A549 (cell line): ENCODE measurements around the gene MTPN. TPM values are rescaled to one million over a fixed set of nuclear protein-coding genes. Genes with fewer than 3 reads are reported as not detected.

ENCODE experiments used
- ATAC-seq, 2 experiments: fragments of 200-7000 bp in 1 of 2; fragments of >200 bp in 1 of 2; cut with Nextera tagmentation in 1 of 2; cut with Tn5 transposase in 1 of 2; 3 replicates each; pipeline versions ENCODE4 v1.8.0 to v1.9.1; 2018 to 2020; ENCODE audit warnings: mild to moderate bottlenecking in 1 of 2, moderate library complexity in 1 of 2
- CTCF ChIA-PET: fragments of 300-600 bp; sonication (Branson Sonifier 250); formaldehyde crosslinking; extraction: SDS; loops from one replicate; lab custom pipeline; 2021; ENCODE audit warnings: antibody characterized with exemption, inconsistent platforms; lab: Yijun Ruan, JAX
- POLR2A ChIA-PET: fragments of 350-600 bp; formaldehyde crosslinking; extraction: SDS; loops from one replicate; lab custom pipeline; 2021; ENCODE audit warnings: antibody characterized with exemption, inconsistent platforms; lab: Yijun Ruan, JAX
- DNase-seq, 2 experiments: peaks; one replicate each; pipeline versions ENCODE4 v3.0.0 to v3.0.0-alpha.2; 2011 to 2016; ENCODE audit warnings: low read depth in 1 of 2, low spot score in 1 of 2
- FAIRE-seq: peaks from 2 replicates; lab custom pipeline; 2011; peaks lifted over from hg19 to GRCh38; lab: Jason Lieb, UNC
- H3K27ac ChIP-seq, 2 experiments: fragments of >200 bp; sonication (Bioruptor Twin); formaldehyde crosslinking; 3 replicates each; pipeline ENCODE4 v1.5.1; 2016 to 2017
- H3K4me1 ChIP-seq: fragments of >200 bp; sonication (Bioruptor Twin); formaldehyde crosslinking; 3 replicates; pipeline ENCODE4 v1.6.1; 2016
- H3K4me2 ChIP-seq: fragments of >200 bp; sonication (Bioruptor Twin); formaldehyde crosslinking; 3 replicates; pipeline ENCODE4 v1.6.1; 2016
- H3K4me3 ChIP-seq: fragments of >200 bp; sonication (Bioruptor Twin); formaldehyde crosslinking; 3 replicates; pipeline ENCODE4 v1.5.1; 2016
- H3K9me3 ChIP-seq: fragments of >200 bp; sonication (Bioruptor Twin); formaldehyde crosslinking; 3 replicates; pipeline ENCODE4 v1.6.1; 2016
- FOSL2 ChIP-seq, 2 experiments: fragments of 450-650 bp in 1 of 2; fragments of >200 bp in 1 of 2; sonication (Bioruptor Twin) in 1 of 2; formaldehyde crosslinking; IDR thresholded peaks; 2 replicates each; pipeline versions ENCODE4 v1.5.0 to v1.6.1; 2016 to 2020; ENCODE audit warnings: mild to moderate bottlenecking in 1 of 2, moderate library complexity in 1 of 2
- HOXB13 ChIP-seq: fragments of 250-450 bp; sonication (Bioruptor Pico); IDR thresholded peaks from 2 replicates; pipeline ENCODE4 v1.5.0; 2020; ENCODE audit warnings: low read depth, mild to moderate bottlenecking, moderate library complexity
- HOXB5 ChIP-seq: fragments of 250-450 bp; sonication (Bioruptor Pico); IDR thresholded peaks from 2 replicates; pipeline ENCODE4 v1.5.0; 2020; ENCODE audit warnings: mild to moderate bottlenecking, moderate library complexity
- KDM1A ChIP-seq: fragments of 200-600 bp; sonication (generic); IDR thresholded peaks from 2 replicates; pipeline ENCODE4 v1.6.1; 2016; ENCODE audit warnings: low read depth, mild to moderate bottlenecking
- KDM5A ChIP-seq: fragments of 200-600 bp; sonication (generic); IDR thresholded peaks from 2 replicates; pipeline ENCODE4 v1.6.1; 2016; ENCODE audit warnings: antibody characterized with exemption, mild to moderate bottlenecking
- MAZ ChIP-seq: fragments of 150-350 bp; IDR thresholded peaks from 2 replicates; pipeline ENCODE4 v1.6.1; 2014; ENCODE audit warnings: antibody characterized with exemption, low read depth, low read length, borderline replicate concordance
- NR3C1 ChIP-seq: fragments of >200 bp; sonication (Bioruptor Twin); formaldehyde crosslinking; IDR thresholded peaks from 3 replicates; pipeline ENCODE4 v1.6.1; 2017
- PBX3 ChIP-seq: IDR thresholded peaks from 2 replicates; pipeline ENCODE4 v1.6.1; 2012
- POLR2A ChIP-seq: IDR thresholded peaks from 2 replicates; pipeline ENCODE4 v1.6.1; 2012; ENCODE audit warnings: mild to moderate bottlenecking, low read length
- RCOR1 ChIP-seq: fragments of 150-350 bp; IDR thresholded peaks from 2 replicates; pipeline ENCODE4 v1.6.1; 2014; ENCODE audit warnings: antibody characterized with exemption, low read length, low read depth
- RNF2 ChIP-seq: fragments of 200-600 bp; sonication (generic); IDR thresholded peaks from 2 replicates; pipeline ENCODE4 v1.6.1; 2016; ENCODE audit warnings: low read depth, mild to moderate bottlenecking, antibody characterized with exemption, moderate library complexity, borderline replicate concordance
- SMC3 ChIP-seq: fragments of >200 bp; sonication (Bioruptor Twin); formaldehyde crosslinking; IDR thresholded peaks from 3 replicates; pipeline ENCODE4 v1.6.1; 2018; ENCODE audit warnings: inconsistent platforms
- TFCP2L1 ChIP-seq: fragments of 250-450 bp; sonication (Bioruptor Pico); IDR thresholded peaks from 2 replicates; pipeline ENCODE4 v1.5.0; 2021; ENCODE audit warnings: mild to moderate bottlenecking
- TP53 ChIP-seq: fragments of 250-450 bp; sonication (Bioruptor Pico); IDR thresholded peaks from 2 replicates; pipeline ENCODE4 v1.5.0; 2021; ENCODE audit warnings: mild to moderate bottlenecking, moderate library complexity
- WGBS: methylation state at CpG from one replicate; pipeline ENCODE4 v1.1.6; 2017; ENCODE audit errors: missing lambda C conversion rate; 5-methylcytosine and 5-hydroxymethylcytosine counted together
- polyA plus RNA-seq, 4 experiments: library from polyadenylated mRNA; depleted of rRNA in 3 of 4; stranded (reverse); fragments of >200 nt; fragmentation: RNase III in 1 of 4; extraction: RNeasy Plus Mini Kit Qiagen cat#74134 plus additional on column Dnase treatment in 1 of 4; gene quantifications; 2 replicates in 3 of 4; 3 replicates in 1 of 4; pipeline ENCODE4 v1.2.3, GENCODE V29; 2011 to 2017
- TF ChIP-seq, protein P1 (sequence below): fragments of 250-450 bp; sonication (Bioruptor Pico); IDR thresholded peaks from 2 replicates; pipeline ENCODE4 v1.5.0; 2020; ENCODE audit warnings: low read depth, mild to moderate bottlenecking, moderate library complexity
- TF ChIP-seq, protein P2 (sequence below): fragments of 450-650 bp; IDR thresholded peaks from 2 replicates; pipeline ENCODE4 v1.6.1; 2014; ENCODE audit warnings: antibody characterized with exemption
- TF ChIP-seq, protein P3 (sequence below): fragments of 250-450 bp; sonication (Bioruptor Pico); IDR thresholded peaks from 2 replicates; pipeline ENCODE4 v1.5.0; 2021; ENCODE audit warnings: mild to moderate bottlenecking, moderate library complexity, borderline replicate concordance

Gene MTPN
- polyA plus RNA-seq, 2 of the 4 experiments (the other 2 are of a cell fraction), result 147 to 206 TPM

- Histone ChIP-seq H3K4me2 (peak overlapping the region; percentile 88; the same call in 2 of the 3 replicates), H3K4me1 (peaks cover 18% of the 10 kb centered on the region), H3K4me3 (no peak overlapping the region), H3K27ac (no peak overlapping the region), H3K9me3 (no peaks in the 10 kb centered on the region)
- 83% methylated on average over 1 of the region's 1 CpG for WGBS
- DNase-seq (no peak), FAIRE-seq (no peak), ATAC-seq (no peak)
- no peak for TF ChIP-seq RNF2
- TF ChIP-seq, protein P1, sequence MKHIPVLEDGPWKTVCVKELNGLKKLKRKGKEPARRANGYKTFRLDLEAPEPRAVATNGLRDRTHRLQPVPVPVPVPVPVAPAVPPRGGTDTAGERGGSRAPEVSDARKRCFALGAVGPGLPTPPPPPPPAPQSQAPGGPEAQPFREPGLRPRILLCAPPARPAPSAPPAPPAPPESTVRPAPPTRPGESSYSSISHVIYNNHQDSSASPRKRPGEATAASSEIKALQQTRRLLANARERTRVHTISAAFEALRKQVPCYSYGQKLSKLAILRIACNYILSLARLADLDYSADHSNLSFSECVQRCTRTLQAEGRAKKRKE (CRISPR knock-in tag), result no peak
- no peak for TF ChIP-seq KDM1A
- TF ChIP-seq SMC3, result no peak
- ChIA-PET POLR2A (no interaction called here), CTCF (no interaction called here)
These were observed 2.5 kb downstream of the MTPN start for GRCh38 chr7:135974667-135975066.

DNA sequence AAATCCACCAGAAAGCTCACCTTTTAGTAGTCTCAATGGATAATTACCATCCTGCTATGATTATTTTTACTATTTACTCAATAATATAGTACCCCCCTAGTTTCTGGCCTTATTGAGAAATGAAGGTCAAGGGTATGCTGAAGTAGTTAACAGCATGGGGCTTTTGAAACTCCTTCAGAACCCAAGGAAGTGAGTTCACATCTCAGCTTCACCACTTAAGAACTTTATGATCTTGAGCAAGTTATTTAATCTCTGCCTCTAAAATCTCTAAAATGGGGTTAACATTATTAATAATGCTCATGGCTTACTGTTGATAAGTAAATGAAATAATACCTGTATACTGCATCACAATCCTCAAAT is 5.8 kb downstream of the MTPN start:
- no peak for DNase-seq

DNA sequence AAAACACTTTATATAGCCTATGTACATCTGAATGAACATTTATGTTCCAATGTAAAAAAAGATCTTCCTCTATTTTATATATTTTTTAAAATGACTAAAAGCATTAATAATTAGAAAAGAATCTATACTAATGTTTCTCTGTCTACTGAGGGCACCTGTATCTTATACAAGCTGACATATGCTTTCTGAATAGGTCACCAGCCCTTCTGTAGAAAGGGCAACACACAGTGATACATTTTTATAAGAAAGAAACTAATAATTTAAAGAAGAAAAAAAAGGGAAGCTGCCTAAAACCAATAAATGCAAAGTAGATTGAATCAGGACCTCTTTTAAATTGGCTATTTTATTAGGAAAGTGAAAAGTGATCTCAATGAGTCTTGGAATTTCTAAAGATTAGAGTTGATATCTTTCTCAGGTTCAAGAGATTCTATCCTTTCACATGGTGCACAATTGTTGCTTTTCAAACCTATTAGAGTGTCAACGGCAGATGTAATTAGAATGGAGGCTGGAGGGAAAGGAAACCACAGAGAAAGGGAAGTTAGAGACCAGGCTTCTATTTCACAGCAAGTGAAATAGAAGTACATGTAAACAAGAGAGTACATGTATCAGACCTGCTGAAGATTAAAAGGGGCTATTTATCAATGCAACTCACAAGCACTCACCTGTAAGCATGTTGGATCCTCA is 6.3 kb downstream of the MTPN start:
- H3K4me1 ChIP-seq, result peaks cover 15% of the 10 kb centered on the region
- no peak overlapping the region for H3K4me2 ChIP-seq
- DNase-seq, result no peak
- H3K9me3 ChIP-seq, result no peaks in the 10 kb centered on the region
- H3K27ac ChIP-seq, result no peak overlapping the region
- CTCF ChIA-PET, result interaction anchor here (1.0 kb wide), 1 partner anchor 170 kb away, joined by 3 read pairs; no protein-coding TSS in a partner anchor
- 91% methylated on average over 1 of the region's 1 CpG for WGBS
- no peak for ATAC-seq
- POLR2A ChIA-PET, result no interaction called here
- TF ChIP-seq MAZ (no peak), KDM5A (no peak), HOXB13 (no peak), RCOR1 (no peak), NR3C1 (no peak), TFCP2L1 (no peak), POLR2A (no peak), TP53 (no peak), PBX3 (no peak), FOSL2 (IDR thresholded peaks at IDR 0.05) (no peak), FOSL2 (CRISPR knock-in tag; IDR thresholded peaks at IDR 0.05) (no peak)
- TF ChIP-seq, protein P2, sequence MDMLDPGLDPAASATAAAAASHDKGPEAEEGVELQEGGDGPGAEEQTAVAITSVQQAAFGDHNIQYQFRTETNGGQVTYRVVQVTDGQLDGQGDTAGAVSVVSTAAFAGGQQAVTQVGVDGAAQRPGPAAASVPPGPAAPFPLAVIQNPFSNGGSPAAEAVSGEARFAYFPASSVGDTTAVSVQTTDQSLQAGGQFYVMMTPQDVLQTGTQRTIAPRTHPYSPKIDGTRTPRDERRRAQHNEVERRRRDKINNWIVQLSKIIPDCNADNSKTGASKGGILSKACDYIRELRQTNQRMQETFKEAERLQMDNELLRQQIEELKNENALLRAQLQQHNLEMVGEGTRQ, result no peak
- TF ChIP-seq, all 56 proteins: peak for 0
- no peak for FAIRE-seq
- no peak overlapping the region for H3K4me3 ChIP-seq

More for the DNA sequence above, 5.8 kb downstream of the MTPN start:
- TF ChIP-seq HOXB5 (CRISPR knock-in tag), result no peak
- TF ChIP-seq KDM1A, result no peak
- no peak for TF ChIP-seq TP53
- no peak for TF ChIP-seq HOXB13
- TF ChIP-seq, protein P3, sequence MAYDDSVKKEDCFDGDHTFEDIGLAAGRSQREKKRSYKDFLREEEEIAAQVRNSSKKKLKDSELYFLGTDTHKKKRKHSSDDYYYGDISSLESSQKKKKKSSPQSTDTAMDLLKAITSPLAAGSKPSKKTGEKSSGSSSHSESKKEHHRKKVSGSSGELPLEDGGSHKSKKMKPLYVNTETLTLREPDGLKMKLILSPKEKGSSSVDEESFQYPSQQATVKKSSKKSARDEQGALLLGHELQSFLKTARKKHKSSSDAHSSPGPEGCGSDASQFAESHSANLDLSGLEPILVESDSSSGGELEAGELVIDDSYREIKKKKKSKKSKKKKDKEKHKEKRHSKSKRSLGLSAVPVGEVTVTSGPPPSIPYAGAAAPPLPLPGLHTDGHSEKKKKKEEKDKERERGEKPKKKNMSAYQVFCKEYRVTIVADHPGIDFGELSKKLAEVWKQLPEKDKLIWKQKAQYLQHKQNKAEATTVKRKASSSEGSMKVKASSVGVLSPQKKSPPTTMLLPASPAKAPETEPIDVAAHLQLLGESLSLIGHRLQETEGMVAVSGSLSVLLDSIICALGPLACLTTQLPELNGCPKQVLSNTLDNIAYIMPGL (CRISPR knock-in tag), result no peak
- no peak for FAIRE-seq
- Histone ChIP-seq H3K4me2 (no peak overlapping the region), H3K9me3 (no peaks in the 10 kb centered on the region), H3K4me3 (no peak overlapping the region), H3K4me1 (peaks cover 18% of the 10 kb centered on the region), H3K27ac (no peak overlapping the region)
- CTCF ChIA-PET, result interaction anchor here (0.7 to 1.0 kb wide), 2 partner anchors 78 to 170 kb away, joined by 3 read pairs; no protein-coding TSS in a partner anchor
- POLR2A ChIA-PET, result no interaction called here
- ATAC-seq, result no peak
